CD4-positive, alpha-beta T cell treated with Interleukin-6 at 100 ng/mL for 8 hours (primary cell): ENCODE data around the gene ADIPOQ.
"Not testable (repeated sequence)": the region's sequence is repeated elsewhere in the genome, so short reads cannot be mapped to it uniquely, and the experiment has no call there.

ENCODE experiments used
- DNase-seq: peaks from one replicate; pipeline ENCODE4 v3.0.0-alpha.2; 2020; ENCODE audit warnings: mixed read lengths, low spot score

ADIPOQ gene

DNA sequence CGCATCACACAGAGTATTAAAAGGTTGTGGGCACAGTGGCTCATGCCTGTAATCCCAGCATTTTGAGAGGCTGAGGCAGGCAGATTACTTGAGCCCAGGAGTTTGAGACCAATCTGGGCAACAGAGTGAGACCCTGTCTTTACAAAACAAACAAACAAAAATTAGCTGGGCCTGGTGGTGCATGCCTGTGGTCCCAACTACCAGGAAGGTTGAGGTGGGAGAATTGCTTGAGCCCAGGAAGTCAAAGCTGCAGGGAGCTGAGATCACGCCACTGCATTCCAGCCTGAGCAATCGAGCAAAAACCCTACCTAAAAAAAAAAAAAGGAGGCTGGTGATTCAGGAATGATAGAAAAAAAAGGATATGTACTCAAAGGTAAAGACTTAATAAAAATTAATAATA, 59.6 kb downstream of the ADIPOQ start:
- no peak for DNase-seq

DNA sequence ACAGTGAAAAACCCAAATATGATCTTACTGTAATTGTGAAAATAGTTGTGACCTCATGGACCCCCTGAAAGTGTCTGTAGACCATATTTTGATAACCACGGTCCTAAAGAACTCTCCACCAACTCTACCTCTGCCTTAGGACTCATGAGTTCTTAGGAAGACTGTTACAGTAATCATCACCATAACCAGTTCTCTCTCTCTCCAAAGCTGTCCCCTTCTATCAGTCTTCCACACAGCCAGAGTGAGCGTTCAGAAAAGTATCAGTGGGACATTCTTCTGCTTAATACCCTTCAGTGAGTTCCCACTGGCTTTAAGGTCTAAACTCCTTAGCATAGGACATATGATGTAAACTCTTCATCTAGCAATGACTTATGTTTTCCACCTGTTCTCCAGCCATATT, 60.2 kb downstream of the ADIPOQ start:
- DNase-seq, result no peak

DNA sequence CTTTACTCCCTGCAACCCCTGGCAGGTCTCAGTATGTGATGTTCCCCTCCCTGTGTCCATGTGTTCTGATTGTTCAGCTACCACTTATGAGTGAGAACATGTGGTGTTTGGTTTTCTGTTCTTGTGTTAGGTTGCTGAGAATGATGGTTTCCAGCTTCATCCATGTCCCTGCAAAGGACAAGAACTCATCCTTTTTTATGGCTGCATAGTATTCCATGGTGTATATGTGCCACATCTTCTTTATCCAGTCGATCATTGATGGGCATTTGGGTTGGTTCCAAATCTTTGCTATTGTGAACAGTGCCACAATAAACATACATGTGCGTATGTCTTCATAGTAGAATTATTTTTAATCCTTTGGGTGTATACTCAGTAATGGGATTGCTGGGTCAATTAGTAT, 61.2 kb downstream of the ADIPOQ start:
- DNase-seq, result not testable (repeated sequence)

DNA sequence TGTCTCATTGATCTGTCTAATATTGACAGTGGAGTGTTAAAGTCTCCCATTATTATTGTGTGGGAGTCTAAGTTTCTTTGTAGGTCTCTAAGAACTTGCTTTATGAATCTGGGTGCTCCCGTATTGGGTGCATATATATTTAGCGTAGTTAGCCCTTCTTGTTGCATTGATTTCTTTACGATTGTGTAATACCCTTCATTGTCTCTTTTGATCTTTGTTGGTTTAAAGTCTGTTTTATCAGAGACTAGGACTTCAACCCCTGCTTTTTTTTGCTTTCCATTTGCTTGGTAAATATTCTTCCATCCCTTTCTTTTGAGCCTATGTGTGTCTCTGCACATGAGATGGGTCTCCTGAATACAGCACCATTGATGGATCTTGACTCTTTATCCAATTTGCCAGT, 64.6 kb downstream of the ADIPOQ start:
- not testable (repeated sequence) for DNase-seq
